8988T (cell line): ENCODE results near the gene ZNF644.
A peak's percentile ranks its signal among the peaks of the same experiment; 100 is the strongest.

Experiments
- DNase-seq: peaks from one replicate; pipeline ENCODE4 v3.0.0; 2011

ZNF644 gene

GRCh38 chr1:91020967-91021685, 709 bp downstream of the ZNF644 start:
- peak; percentile 21 for DNase-seq

GRCh38 chr1:91020486-91020885, 1.3 kb downstream of the ZNF644 start:
- no peak for DNase-seq

GRCh38 chr1:91018006-91018405, 3.8 kb downstream of the ZNF644 start:
- no peak for DNase-seq

- DNase-seq = no peak
Measured at GRCh38 chr1:91015794-91016550, 5.9 kb downstream of the ZNF644 start.

DNA sequence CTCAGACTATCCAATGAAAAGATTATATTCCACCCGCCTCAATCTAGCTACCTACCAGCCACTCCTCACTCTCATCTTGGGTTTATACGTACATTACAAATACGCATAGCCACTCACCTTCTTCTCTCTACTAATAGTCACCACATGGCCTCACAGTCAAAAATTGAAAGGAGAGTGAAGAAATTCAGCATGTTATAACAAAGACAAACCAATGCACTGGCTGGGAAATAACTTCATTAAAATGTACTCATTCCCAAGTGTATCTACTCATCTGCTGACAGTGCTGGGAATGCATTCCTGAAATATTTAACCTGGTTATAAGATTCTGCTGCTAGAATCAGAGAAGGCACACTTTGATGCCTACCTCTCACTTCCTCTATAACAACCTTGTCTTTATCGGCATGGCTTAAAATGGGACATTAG, 6.5 kb downstream of the ZNF644 start:
- DNase-seq = no peak

DNA sequence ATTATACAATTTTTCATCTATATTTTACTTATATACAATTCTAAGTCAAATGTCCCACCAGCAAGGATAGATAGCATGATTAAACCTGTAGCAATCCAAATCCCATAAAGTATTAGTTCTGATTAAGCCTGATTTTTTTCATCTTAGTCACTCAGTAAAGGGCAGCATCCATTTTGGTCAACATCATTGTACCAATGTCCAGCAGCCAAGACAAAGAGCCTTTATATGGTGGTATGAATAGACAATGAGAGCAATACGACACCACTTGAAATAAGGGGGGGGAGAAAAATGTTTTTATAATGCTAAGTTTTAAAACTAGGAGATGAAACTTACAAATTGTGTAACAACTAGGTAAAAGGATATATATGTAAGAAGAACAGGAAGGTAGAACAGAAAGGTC, 7.4 kb downstream of the ZNF644 start:
- DNase-seq = no peak

GRCh38 chr1:91013302-91013701, 8.5 kb downstream of the ZNF644 start:
- DNase-seq = no peak

DNA sequence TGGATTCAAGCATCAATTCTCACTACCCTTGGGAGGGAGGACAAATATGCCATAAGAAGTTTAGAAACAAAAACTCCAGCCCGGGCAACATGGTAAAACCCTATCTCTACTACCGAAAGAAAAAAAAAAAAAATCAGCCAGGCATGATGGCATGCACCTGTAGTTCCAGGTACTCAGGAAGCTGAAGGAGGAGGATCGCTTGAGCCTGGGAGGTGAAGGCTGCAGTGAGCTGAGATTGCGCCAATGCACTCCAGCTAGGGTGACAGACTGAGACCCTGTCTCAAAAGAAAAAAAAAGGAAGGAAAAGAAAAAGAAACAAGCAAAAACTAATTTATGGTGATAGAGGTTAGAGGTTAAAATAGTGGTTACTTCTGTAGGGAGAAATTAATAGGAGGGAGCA, 9.6 kb downstream of the ZNF644 start:
- no peak for DNase-seq

DNA sequence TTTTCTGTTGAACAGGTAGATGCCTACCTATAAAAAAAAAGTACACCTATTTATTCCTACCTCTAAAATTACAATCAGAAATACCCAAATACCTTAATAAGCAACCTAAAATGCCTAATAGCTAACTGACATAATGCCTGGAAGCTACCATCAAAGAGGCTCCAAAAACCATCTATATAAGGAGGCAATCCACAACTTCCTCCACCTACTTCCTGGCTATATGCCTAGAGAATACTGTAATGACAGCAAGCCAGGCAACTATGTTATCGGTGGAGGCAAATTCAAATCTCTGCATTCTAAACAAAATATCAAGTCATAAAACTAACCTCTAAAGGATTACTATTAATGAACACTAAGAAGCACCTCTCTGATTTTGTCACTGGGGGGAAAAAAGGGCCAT, 10.1 kb downstream of the ZNF644 start:
- DNase-seq = no peak

DNA sequence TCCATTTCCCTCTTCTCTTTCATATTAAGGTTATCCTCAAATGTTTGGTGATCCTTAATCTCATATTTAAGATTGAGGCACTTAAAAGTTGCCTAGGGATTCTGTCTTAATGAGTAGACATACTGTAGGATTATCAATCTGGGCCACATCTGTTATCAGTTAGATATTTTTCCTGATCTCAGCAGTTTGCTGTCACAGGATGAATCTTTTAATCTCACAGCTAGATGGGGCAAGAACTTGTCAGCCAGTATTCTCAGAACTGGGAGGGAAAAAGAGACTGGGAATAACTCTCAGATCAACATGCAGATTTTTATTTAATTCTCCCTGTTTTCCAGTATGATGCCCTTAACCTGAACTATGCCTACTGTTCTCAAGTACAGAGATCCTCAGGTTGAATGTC, 14.0 kb downstream of the ZNF644 start:
- no peak for DNase-seq

DNA sequence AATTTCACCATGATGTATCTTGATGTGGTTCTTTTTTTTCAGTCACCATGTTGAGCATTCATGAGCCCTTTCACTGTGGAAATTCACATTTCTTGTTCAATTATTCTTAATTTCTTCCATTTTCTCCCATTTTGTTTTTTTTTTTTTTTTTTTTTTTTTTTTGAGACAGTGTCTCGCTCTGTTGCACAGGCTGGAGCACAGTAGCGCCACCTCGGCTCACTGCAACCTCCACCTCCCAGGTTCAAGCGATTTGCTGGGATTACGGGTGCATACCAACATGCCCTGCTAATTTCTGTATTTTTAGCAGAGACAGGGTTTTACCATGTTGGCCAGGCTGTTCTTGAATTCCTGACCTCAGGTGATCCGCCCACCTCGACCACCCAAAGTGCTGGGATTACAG, 14.7 kb downstream of the ZNF644 start:
- DNase-seq = no peak

DNA sequence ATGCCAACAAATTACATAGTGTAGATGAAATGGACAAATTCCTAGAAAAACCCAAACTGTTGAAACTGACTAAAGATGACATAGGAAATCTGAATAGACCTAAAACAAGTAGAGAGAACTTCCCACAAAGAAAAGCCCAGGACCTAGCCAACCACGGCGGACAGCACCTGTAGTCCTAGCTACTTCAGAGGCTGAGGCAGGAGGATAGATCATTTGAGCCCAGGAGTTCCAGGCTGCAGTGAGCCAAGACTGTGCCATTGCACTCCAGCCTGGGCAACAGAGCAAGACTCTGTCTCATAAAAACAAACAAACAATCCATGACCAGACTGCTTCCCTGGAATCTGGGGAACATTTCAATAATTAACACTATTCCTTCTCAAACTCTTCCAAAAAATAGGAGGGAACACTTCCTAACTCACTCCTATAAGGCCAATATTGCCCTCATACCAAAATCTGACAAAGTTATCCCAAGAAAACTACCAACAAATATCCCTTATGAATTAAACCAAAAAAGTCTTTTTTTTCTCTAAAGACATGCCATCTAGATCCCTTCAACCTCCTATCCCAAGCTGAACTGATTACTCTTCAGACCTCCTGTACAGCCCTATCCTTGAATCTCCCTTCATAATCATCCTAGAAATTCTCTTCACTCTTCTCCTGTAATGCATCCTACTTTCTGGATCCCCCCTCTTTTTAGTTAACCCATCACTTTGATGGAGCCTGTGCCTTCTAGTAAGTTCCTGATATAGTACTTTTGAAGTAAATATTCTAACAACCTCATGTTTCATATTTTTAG, 15.5 kb downstream of the ZNF644 start:
- no peak for DNase-seq

DNA sequence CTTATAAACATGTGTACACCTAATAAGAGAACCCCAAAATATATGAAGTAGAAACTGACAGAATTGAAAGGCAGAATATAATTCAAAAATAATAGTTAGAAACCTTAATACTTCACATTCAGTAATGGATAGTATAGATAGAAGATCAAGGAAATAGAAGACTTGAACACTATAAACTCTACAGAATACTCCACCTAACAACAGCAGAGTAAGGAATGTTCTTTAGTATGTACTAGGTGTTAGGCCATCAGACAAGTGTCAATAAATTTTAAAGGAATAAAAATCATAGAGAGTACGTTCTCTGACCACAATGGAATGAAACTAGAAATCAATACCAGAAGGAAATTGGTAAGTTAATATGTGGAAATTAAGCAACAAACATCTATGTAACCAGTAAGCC, 16.6 kb downstream of the ZNF644 start:
- DNase-seq = no peak

DNA sequence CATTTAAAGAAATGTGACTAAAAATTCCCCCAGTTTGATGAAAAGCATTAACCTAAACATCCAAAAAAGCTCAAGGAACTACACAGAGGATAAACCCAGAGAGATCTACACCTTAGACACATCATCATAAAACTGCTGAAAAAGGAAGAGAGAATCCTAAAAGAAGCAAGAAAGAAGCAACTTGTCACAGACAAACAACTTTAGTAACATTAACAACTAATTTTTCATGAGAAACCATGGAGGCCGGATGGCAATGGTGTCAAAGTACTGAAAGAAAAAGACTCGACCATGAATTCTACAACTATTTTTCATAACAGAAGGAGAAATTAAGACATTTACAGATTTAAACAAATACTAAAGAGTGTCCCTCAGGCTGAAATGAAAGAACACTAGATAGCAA, 17.7 kb downstream of the ZNF644 start:
- DNase-seq = no peak

- no peak for DNase-seq
Measured at GRCh38 chr1:90996742-90997413, 25.0 kb downstream of the ZNF644 start.

GRCh38 chr1:90995311-90995894, 26.4 kb downstream of the ZNF644 start:
- DNase-seq = no peak

- no peak for DNase-seq
Measured at GRCh38 chr1:90994461-90994860, 27.4 kb downstream of the ZNF644 start.

GRCh38 chr1:90993245-90993644, 28.6 kb downstream of the ZNF644 start:
- DNase-seq = no peak

- no peak for DNase-seq
Measured at GRCh38 chr1:90990779-90991178, 31.1 kb downstream of the ZNF644 start.

GRCh38 chr1:90989990-90990389, 31.8 kb downstream of the ZNF644 start:
- DNase-seq = no peak

GRCh38 chr1:90989302-90989701, 32.5 kb downstream of the ZNF644 start:
- DNase-seq = no peak

- DNase-seq = no peak
Measured at GRCh38 chr1:90987841-90988240, 34.0 kb downstream of the ZNF644 start.

DNA sequence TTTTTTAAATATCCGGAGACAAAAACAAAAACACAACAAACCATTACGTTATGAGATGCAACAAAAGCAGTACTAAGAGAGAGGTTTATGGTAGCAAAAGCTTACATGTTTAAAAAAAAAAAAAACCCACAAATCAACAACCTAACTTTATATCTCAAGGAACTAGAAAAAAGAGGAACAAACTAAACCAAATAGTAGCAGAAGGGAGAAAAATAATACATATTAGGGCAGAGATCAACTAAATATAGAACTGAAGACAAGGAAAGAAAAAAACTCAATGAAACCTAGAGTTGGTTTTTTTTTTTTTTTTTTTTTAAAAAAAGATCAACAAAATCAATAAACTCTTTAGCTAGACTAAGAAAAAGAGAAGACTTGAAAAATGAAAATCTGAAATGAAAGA, 34.9 kb downstream of the ZNF644 start:
- no peak for DNase-seq
